Measurements from ENCODE around the gene ADCY2.
"Not testable (repeated sequence)": the region's sequence is repeated elsewhere in the genome, so short reads cannot be mapped to it uniquely, and the experiment has no call there.

Gene ADCY2

DNA sequence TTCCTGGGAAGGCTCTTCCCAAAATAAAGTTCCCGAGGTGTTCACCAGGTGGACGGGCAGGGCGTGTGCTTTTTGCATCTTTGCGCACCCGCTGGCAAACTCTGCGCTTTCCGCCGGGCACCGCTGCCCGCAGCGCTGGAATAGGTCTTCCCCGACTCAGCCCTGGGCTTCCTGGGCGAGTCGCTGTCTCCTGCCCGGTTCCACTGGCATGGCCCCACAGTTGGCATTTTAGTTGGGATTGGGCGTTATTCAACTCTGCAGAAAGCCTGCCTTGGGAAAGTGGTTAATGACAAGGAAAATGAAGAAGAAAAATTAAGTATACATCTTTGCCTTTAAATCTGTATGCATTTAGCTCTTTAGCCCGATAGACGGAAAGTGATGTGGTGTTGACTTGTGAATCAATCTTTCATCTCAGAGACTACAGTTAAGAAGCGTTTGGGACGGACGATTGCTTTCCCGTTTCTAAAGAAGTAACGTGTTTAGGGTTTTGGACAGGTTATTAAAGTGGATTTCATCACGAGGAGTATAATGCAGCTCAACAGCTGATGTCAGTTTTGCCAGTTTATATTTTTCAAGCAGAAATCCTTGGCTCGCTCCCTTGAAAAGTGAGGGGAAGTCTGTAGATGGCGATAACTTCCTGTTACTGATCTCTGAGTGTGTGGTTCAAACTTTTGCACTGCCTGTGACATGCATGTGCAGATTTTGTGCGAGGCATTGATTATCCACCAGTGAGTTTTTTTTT, 946 bp downstream of the ADCY2 start:
- no peak for DNase-seq

GRCh38 chr5:7397937-7398336, 2.0 kb downstream of the ADCY2 start:
- no peak for DNase-seq

- no peak for DNase-seq
Measured at GRCh38 chr5:7398596-7399280, 2.8 kb downstream of the ADCY2 start.

DNA sequence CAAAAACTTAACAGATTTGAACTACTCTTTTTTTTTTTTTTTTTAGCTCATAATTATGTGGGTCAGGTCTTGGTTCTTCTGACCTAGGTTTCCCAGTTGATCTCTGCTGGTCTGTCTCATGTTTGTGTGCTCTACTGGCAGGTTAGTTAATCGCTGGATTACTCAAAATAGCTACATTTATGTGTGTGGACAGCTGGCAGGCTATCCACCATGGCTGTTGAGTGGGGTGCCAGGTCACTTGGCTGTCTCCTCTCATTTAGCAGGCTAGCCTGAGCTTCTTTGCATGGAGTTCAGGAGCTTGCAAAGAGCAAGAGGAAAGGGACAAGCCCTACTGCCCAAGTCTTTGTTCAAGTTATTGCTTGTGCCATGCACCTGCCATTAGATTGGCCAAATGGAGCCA, 9.3 kb downstream of the ADCY2 start:
- no peak for DNase-seq

DNA sequence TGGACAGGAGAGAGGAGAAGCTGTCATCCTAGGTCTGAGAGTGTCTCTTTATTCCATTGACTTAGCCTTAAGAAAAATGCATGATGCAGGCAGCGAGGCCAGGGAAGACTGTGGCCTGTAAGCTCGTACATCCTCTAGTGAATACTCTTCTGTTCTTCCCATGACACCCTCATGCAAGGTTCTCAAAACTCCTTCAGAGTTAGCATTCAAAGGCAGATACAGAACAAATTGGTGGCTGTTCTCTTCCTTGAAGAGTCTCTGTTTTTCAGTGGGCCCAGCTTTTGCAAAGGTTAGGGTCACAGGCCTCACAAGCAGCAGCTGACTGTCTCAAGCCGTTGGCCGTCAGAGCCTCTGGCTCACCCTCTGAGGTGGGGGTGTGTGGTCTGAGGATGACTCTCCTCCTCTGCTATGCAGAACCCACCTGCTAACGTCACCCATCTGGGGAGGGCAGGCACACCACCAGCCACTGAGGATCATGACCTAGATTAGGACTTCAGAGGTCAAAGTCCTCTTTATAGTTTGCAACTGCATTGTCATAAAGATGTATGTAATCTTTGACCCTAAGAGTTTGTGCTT, 15.1 kb downstream of the ADCY2 start:
- DNase-seq, result no peak

DNA sequence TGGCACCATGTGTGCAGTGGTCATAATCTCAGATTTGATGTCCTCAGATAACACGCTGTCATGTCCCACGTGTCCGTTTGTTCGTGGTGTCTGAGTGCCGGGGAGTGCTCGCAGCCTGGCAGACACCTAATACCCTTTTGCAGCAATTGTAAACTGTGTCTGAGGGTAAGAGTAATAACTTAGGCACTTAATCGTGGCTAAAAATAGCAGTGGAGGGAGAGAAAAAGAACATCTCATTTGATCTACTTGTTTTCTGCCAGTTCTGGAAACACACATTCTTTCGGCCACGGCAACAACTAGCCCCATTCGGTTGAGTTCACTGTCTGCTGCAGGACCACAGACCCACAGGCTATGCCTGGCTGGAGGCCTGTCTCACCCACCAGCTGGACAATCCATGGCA, 16.5 kb downstream of the ADCY2 start:
- no peak for DNase-seq

DNA sequence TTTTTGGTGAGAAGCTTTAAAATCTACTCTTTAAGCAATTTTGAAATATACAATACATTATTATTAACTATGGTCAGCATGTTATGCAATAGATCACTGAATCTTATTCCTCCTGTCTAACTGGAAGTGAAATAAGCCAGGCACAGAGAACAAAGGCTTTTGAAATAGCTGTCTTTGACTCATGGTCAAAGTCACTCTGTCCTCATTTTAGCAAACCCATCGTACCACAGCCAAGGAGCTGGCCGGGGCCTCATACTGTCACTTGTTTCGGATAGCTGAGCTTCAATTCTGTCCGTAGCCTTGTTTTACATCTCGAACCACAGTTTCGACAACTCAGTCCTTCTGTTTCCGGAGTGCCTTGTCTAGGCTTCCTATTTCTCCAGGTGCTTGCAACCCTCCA, 19.2 kb downstream of the ADCY2 start:
- DNase-seq, result no peak

DNA sequence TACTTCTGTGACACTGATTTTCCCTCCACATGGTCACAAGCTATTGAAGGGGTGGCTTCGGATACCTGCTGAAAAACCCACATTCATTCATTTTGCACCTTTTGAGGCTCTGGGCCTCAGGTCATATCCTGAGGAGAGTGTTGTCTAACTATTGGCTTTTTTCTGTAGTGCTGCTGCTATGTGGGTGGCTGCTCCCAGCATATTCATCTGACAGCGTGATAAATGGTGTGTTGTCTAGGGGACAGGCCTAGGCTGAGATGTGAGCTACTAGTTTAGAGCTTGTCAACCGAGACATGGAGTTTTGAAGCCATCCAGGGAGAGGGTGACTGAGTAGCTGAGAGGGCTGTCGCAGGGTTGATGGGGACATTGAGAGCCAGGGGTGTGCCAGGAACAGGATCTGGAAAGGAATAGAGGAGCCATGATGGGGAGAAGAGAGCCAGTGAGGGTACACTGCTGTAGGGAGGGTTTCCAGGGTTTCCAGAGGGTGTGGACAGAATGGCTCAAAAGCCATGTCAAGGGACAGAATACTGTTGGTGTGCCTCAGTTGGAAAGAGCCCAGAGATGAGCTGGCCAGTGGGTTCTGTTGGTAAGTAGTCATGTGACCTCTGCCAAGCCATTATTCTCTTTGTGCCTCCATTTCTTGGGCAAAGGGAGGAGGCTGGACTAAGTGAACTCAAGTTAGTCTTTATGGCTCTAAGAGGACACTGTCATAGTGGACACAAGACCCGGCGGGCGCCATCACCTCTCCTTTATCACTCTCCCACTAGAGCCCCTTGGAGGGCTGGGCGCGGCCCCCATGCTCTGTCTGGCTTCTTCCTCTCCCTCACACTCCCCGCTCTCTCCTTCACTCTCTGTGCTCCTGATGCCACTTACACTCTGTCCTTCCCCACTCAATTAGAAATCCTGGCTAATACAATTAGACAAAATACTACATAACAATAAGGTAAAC, 19.9 kb downstream of the ADCY2 start:
- no peak for DNase-seq

DNA sequence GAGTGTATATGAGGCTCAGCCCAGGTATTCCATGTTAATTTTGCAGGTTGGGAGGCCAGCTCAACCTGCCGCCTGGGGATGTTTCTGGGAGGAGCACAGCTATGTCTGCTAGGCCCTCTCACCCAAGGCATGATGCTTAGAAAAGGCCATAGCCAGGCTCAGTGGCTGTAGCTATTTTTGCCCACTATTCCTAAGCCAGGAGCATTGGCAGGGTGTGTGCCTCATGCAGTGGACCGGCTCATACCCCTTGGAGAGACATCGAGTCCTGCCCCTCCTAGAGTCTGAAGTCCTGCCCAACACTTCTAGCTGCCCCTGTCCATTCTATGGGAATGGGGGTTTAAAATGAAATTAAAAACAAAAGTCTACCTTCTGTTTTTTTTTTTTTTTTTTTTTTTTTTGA, 22.3 kb downstream of the ADCY2 start:
- no peak for DNase-seq

- no peak for DNase-seq
Measured at GRCh38 chr5:7419367-7419766, 23.4 kb downstream of the ADCY2 start.

DNA sequence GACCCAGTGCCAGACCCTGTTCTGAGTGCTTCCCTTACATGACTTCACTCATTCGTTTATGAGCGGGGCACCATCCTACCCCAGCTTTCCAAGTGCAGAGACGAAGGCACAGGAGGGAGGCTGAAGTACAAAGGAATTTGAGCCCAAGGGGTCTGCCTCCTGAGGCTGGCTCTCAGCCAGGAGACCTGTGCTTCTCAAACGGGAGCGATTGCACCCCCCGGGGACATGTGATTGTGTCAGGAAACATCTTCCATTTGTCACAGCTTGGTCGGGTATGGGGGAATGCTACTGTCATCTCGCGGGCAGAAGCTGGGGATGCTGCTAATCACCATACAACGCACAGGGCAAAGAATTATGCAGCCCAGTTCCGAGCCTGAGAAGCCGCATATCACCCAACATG, 23.9 kb downstream of the ADCY2 start:
- DNase-seq, result no peak

GRCh38 chr5:7420510-7421280, 24.8 kb downstream of the ADCY2 start:
- DNase-seq, result no peak

- DNase-seq, result no peak
Measured at GRCh38 chr5:7422316-7423106, 26.6 kb downstream of the ADCY2 start.

- not testable (repeated sequence) for DNase-seq
Measured at GRCh38 chr5:7423231-7423630, 27.3 kb downstream of the ADCY2 start.

DNA sequence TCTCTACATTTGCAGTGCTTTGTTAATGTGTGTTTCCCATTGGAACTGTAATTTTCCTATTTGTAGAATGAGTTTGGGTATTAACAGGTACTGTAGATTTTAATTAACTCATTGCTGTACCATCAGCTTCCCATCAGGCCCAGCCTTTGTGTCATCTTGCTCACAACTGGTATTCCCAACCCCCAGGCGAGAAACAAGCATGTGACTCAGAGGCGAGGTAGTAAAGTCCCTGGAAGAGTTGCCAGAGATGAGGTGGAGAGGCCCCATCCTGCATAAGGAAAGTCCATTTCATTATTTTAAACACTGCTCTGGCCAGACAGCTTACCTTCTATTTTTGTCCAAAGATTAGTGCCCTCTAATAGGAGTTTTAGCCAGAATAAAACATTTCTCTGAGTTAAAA, 29.9 kb downstream of the ADCY2 start:
- DNase-seq, result no peak

DNA sequence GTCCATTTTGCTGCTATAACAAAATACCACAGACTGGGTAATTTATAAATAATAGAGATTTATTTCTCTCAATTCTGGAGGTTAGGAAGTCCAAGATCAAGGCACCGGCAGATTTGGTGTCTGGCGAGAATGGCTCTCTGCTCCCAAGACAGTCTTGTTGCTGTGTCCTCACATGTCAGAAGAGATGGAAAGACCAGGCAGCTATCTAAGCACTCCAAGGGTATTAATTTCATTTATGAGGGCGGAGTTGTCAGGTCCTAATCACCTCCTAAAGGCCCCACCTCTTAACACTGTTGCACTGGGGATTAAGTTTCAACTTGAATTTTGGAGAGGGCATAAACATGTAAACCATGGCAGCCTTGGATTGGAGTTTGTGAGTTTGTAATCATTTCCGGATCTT, 30.3 kb downstream of the ADCY2 start:
- no peak for DNase-seq

DNA sequence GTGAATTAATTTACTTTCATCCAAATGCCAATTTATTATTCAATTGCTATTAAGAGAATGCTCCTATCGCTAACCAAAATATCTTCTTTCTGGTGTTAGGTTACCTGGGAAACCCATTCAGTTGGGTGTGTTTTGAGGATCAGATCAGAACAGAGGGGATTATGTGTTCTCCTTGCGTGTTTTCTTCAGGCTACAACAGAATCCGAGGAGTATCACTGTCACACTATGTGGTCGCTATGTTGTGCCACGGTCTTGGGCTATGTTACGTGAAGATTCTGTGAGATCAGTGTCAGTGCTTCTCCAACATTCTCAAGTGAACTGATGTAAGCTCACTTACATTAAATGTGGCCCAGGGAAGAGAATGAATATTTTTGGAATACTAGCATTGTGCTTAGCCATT, 39.0 kb downstream of the ADCY2 start:
- DNase-seq, result no peak

- DNase-seq, result no peak
Measured at GRCh38 chr5:7435503-7435902, 39.6 kb downstream of the ADCY2 start.

DNA sequence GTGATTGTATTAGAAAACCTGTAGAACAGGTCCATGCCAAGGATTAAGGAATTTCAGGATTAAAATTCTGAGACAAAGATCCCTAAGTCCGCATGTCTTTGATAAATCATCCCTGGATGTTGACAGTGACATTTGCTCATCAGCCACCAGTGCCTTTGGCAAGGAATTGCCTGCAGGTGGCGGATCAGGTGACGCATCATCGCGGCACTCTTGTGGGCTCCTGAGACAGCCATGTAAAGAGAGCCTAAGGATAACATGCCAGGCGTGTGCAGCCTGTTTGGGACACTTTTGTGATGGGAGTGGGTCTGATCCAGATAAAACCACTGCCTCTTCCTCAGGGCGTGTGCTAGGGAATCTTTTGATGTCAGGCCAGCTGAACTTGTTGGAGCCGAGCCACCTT, 40.6 kb downstream of the ADCY2 start:
- no peak for DNase-seq

DNA sequence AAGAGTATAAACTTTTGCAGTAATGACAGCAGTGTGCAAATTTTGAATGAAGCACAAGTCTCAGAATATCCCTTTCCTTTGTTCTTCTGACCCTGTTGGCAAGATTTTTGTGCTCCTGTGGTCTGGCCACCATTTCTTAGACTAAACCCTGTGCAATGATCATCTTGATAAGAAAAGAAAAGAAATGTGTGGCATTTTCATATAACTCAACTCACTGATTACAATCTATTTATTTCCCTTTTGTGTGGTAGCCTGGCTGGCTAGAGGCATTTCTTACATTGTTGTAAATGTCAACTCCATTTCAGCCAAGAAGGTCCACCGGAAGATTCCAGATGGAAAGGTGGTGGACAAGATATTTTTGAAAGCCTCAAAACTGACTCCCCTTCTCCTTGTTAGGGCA, 41.9 kb downstream of the ADCY2 start:
- no peak for DNase-seq

DNA sequence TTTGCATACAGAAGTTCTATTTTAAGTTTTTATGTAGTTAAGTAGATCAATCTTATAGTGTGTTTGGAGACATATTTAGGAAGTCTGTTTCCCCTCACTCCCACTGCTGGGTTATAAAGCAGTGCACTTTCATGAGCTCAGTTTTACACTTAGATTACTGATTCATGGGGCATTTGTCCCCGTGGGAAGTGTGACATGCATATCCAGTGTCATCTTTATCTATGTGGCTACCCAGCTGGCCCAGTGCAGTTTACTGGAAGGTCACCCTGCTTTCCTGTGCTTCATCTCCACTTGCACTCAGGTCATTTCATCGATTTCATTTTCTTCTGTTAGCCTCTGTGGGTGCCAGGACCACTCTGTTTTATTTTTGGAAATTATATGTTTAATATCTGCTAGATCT, 49.1 kb downstream of the ADCY2 start:
- DNase-seq, result no peak

Data from inflammatory macrophage (primary cell).